Fibroblast of lung (primary cell): Measurements from ENCODE around the gene KRTAP4-6.

ENCODE experiments used
- EZH2 ChIP-seq: IDR thresholded peaks from 2 replicates; pipeline ENCODE4 v1.5.1; 2012; ENCODE audit warnings: low read length, control low read depth, mild to moderate bottlenecking; ENCODE audit errors: missing control alignments
- TF ChIP-seq, protein P1 (sequence below), 2 donors: IDR thresholded peaks in 1 of 2; conservative IDR thresholded peaks in 1 of 2; 1 replicate in 1 of 2; 2 replicates in 1 of 2; pipeline ENCODE4 v1.5.1; 2011 to 2012; ENCODE audit warnings: low read length in 2 of 2, control low read depth in 1 of 2, inconsistent platforms in 1 of 2, low read depth in 1 of 2, mild to moderate bottlenecking in 1 of 2

DNA sequence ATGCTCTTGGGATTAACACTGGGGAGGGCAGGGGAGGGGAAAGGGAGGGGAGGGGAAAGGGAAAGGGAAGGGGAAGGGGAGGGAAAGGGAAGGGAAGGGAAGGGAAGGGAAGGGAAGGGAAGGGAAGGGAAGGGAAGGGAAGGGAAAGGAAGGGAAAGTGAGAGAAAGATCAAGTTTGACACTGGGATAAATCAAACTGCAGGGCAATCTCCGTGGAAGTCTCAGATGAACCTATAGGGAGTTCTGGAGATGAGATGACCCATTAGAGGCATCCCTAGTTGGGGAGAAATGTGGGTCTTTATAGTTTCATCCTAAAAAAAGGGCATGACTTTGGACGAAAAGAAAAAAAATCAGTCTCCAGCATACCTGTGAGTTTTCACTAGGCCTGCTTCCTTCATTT lies 18.6 kb downstream of the KRTAP4-6 start:
- TF ChIP-seq, protein P1, sequence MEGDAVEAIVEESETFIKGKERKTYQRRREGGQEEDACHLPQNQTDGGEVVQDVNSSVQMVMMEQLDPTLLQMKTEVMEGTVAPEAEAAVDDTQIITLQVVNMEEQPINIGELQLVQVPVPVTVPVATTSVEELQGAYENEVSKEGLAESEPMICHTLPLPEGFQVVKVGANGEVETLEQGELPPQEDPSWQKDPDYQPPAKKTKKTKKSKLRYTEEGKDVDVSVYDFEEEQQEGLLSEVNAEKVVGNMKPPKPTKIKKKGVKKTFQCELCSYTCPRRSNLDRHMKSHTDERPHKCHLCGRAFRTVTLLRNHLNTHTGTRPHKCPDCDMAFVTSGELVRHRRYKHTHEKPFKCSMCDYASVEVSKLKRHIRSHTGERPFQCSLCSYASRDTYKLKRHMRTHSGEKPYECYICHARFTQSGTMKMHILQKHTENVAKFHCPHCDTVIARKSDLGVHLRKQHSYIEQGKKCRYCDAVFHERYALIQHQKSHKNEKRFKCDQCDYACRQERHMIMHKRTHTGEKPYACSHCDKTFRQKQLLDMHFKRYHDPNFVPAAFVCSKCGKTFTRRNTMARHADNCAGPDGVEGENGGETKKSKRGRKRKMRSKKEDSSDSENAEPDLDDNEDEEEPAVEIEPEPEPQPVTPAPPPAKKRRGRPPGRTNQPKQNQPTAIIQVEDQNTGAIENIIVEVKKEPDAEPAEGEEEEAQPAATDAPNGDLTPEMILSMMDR (conservative IDR thresholded peaks at IDR 0.05 in 1 of 2, IDR thresholded peaks at IDR 0.05 in 1 of 2; ENCODE audit: low read depth in 1 of 2, low read length in 2 of 2), result no peak
- no peak for TF ChIP-seq EZH2
